NCI-H1105 treated with DMSO at 0.1 percent for 48 hours (cell line): ENCODE results near the gene CFAP410.
"Not testable (repeated sequence)": the region's sequence is repeated elsewhere in the genome, so short reads cannot be mapped to it uniquely, and the experiment has no call there.

ENCODE experiments used
- DNase-seq: peaks from one replicate; lab custom pipeline; 2025; lab: John Stamatoyannopoulos, UW

Gene CFAP410

DNA sequence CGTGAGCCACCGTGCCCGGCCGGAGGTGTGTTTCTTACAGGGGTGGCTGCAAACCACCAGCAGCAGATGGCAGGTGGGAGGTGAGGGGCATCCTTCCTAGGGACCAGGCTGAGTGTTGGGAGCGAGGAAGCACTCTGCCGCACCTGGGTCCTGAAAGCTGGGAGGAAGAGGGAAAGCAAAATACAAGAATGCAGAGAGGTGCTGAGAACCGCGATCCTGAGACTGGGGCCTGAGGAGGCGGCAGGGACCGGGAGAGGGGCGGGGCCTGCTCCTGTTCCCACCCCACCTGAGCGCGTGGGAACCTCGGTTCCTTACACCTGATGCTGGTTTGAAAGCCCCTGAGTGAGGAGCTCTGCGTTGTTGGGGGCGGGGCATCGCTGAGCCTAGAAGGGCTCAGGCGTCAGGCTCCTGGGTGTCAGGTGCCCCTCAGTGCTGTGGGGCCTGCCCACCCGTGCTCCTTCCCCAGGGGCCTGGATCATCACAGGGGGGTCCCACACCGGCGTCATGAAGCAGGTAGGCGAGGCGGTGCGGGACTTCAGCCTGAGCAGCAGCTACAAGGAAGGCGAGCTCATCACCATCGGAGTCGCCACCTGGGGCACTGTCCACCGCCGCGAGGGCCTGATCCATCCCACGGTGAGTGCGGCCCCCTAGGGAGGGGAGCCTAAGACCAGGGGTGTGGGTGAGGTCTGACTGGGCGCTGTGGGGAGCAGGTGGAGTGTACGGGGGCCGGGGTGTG lies 29.7 kb upstream of the CFAP410 start:
- DNase-seq, result no peak

DNA sequence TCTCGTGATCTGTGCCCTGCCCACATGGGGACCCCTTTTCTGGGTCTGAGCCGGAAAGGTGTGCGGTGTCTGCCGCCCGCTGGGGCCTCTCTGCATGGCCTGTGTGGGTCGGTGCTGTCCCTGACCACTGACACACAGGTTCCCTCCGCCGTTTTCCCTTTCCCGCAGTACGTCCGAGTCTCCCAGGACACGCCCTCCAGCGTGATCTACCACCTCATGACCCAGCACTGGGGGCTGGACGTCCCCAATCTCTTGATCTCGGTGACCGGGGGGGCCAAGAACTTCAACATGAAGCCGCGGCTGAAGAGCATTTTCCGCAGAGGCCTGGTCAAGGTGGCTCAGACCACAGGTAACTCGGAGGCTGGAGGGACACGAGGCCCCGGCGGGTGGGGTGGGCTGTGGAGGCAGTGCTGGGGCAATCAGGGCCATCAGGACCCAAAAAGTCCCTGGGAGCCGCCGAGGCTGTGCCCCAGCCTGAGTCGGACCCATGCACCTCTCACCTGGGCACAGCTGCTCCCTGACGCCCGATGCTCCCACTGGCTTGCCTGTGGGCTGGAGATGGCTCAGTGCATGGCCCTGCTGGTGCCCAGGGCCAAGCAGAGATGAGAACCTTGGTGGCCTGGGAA lies 27.5 kb upstream of the CFAP410 start:
- DNase-seq, result no peak

DNA sequence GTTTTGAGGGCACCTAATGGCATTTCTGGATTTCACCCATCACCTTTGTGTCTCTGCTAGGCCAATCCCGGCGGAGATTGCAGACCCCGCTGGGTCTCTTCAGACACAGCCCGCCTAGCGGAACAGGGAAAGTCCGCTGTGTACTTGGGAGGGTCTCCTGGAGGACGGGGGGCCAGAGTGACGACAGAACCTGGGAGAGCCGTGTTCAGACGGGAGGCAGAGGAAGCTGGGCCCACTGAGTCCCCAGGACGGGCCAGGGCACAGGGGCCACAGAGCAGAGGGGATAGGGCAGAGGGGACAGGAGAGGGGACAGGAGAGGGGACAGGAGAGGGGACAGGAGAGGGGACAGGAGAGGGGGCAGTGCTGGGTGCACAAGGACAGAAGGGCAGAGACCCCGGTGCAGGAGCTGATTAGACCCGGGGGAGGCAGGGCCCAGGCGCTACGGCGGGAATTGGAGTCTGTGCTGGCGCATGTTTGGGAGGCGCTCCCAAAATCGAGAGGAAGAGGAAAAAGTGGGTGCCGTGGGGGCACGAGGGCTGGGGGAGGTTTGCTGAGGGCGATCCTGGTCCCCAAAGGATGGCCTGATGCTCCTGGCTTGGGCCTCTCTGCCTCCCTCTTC lies 26.9 kb upstream of the CFAP410 start:
- DNase-seq, result no peak

DNA sequence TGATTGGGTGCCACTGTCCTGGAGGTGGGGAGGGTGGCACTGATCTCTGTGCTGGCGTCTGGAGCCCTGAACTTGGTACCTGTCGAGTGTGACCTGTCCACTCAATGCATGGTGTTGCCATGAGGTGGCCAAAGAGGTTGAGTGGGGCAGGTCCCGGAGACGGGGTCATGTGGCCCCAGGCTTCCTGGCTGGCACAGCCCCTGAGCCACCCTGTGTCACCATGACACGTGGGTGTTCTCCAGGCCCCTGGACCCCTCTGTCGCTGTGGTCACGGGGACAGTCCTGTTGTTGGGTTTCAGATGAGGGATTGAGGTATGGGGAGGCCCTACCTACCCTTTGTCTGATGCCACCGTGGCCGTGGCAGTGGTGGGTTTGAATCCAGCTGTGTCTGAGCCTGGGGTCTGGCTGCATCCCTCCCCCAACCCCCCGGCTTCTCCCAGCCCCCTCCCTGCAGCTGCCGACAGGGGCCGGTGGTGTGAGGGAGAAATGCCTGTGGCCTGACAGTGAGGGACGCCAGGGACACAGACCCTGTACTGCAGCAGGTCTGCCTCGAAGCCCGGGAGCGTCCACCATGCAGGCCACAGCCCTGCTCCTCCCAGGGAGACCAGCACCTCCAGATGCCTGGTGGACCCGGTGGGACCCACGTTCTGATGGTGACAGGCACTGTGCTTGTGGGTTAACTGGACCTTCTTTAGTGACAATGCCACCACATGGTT lies 26.2 kb upstream of the CFAP410 start:
- DNase-seq, result no peak

DNA sequence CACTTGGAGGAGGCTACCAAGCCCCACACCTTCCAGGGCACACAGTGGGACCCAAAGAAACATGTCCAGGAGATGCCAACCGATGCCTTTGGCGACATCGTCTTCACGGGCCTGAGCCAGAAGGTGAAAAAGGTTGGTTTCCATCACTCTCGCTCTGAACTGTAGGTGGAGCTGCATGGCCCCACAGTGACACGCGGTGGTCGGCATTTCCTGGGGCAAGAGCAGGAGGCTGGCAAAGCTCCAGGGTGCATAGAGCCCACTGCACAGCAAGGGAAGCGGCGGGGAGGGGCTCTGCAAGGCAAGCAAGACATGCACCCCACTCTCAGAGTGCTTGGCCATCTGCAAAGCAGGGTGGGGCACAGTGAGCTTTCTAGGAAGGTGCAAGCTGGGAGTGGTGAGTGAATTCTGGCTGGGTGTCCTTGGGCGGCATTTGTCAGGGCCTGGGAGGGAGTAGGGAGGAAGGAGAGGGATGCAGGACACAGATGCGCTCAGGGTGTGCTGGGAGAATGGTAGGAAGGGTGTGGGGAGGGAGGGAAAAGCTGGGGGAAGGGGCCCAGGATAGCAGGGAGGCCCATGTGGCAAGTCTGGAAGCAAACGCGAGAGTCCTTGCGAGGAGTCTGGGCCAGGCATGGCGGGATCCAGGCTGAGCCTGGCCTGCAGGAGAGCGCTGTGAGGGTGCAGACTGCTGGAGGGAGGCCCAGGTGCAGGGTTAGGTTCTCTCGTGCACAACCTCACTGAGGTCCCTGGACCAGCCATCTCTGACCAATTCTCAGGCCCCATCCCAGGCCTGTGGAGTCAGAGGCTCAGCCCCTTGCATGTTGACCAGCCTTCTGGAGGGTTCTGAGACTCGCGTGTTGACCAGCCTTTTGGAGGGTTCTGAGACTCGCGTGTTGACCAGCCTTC lies 25.2 kb upstream of the CFAP410 start:
- DNase-seq, result no peak

DNA sequence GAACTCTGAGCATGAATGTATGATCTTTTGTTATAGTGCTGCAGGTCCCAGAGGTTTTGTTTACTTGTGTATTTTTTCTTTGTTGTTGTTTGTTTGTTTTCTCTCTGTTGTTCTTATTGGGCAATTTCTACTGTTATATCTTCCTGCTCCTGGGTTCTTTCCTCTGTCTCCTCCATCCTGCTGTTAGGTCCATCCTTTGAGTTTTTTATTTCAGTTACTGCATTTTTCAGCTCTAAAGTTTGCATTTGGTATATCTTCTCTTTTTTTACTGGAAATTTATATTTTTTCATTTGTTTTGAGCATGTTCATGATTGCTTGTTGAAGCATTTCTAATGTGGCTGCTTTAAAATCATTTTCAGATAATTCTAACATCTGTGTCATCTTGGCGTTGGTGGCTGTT lies 24.1 kb upstream of the CFAP410 start:
- no peak for DNase-seq

DNA sequence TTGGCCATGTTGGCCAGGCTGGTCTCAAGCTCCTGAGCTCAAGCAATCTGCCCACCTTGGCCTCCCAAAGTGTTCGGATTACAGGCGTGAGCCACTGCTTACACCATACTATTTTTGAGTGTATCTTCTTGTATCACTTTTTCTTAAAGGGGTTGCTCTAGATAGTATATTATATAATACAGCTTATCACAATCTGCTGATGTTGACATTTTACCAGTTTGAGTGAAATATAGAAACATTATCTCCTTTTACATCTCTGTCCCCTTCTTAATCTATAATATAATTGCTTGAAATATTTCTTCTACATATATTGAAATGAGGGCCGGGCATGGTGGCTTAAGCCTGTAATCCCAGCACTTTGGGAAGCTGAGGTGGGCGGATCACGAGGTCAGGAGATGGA lies 22.7 kb upstream of the CFAP410 start:
- DNase-seq, result not testable (repeated sequence)

DNA sequence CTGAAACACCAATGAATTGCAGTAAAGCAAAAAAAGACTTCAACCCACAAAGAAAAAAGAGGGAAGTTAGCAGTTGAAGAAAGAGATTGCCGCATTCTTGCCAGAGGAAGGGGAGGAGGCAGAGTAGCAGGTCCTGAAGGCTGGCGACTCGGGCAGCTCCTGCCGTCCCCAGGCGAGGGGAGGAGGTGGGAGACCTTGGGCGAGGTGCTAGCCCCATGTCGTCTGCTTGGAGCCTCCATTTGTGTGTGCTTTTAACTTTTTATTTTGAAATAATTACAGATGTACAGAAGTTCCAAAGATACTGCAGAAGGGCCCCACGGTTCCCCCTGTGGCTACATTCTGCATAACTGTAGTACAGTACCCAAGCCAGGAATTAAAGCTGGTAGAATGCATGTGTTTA lies 21.0 kb upstream of the CFAP410 start:
- DNase-seq, result no peak

DNA sequence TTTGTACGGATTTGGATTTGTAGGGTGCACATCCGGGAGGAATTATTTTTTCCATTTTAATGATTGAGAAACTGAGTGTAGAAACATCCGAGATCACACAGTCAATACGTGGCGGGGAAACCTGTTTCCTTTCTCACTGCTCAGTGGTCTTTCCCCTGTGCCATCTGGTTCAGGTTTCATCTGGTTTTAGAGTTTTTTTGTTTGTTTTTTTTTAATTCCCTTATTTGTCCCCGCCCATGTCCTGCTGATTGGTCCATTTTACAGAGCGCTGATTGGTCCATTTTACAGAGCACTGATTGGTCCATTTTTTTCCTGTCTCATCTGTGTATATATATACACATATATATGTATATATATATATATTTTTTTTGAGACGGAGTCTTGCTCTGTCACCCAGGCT lies 20.2 kb upstream of the CFAP410 start:
- no peak for DNase-seq

DNA sequence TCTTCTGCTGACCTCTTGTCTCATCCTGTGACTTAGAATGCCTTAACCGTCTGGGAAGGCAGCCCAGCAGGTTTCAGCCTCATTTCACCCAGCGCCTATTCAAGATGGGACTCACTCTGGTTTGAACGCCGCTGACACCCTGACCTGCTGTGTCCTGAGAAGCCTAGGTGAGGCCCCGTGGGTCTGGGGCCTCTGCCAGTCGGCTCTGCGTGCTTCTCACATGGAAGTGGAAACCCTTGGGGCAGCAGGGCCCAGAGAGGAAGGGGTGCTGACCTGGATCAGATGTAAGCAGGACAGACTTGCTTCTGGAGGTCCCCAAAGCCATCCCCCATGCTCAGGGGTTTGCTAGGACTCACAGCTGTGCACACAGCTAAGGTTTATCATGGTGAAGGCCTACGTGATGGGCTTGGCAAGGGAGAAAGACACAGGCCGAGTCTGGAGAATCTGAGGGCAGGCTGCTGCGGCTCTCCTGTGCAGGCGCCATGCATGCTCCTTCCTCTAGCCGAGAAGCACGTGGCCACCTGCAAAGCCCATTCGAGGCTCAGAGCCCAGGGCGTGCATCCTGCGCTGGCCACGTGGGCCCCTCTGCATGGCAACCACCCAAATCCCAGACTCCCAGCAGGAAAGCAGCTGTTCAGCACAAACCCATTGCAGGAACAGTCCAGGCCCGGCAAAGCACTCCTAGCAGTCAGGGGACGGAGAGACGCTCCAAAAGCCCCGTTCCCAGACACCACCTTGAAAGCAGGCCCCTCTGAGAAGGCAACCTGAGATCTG lies 18.1 kb upstream of the CFAP410 start:
- DNase-seq, result no peak

DNA sequence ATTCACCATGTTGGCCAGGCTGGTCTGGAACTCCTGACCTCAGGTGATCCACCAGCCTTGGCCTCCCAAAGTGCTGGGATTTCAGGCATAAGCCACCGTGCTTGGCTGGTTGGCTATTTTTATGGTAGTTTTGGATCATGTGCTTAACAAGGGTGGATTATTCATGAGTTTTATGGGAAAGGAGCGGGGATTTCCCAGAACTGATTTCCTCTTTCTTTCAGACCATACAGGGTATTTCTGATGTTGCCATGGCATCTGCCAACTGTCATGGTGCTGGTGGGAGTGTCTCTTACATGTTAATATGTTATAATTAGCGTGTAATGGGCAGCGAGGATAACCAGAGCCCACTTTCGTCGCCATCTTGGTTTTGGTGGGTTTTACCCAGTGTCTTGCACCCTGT lies 17.4 kb upstream of the CFAP410 start:
- DNase-seq, result no peak

DNA sequence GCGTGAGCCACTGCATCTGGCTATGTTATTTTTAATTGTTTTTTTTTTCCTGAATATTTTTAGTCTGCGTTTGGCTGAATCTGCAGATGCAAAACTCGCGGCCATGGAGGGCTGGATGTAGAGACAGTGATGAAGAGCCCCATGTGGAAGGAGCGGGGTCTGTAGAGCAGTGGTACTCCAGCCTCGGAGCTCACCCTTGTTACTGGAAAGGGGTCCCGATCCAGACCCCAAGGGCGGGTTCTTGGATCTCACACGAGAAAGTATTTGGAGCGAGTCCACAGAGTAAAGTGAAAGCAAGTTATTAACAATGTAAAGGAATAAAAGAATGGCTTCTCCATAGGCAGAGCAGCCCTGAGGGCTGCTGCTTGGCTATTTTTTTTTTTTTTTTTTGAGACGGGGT lies 17.0 kb upstream of the CFAP410 start:
- no peak for DNase-seq

DNA sequence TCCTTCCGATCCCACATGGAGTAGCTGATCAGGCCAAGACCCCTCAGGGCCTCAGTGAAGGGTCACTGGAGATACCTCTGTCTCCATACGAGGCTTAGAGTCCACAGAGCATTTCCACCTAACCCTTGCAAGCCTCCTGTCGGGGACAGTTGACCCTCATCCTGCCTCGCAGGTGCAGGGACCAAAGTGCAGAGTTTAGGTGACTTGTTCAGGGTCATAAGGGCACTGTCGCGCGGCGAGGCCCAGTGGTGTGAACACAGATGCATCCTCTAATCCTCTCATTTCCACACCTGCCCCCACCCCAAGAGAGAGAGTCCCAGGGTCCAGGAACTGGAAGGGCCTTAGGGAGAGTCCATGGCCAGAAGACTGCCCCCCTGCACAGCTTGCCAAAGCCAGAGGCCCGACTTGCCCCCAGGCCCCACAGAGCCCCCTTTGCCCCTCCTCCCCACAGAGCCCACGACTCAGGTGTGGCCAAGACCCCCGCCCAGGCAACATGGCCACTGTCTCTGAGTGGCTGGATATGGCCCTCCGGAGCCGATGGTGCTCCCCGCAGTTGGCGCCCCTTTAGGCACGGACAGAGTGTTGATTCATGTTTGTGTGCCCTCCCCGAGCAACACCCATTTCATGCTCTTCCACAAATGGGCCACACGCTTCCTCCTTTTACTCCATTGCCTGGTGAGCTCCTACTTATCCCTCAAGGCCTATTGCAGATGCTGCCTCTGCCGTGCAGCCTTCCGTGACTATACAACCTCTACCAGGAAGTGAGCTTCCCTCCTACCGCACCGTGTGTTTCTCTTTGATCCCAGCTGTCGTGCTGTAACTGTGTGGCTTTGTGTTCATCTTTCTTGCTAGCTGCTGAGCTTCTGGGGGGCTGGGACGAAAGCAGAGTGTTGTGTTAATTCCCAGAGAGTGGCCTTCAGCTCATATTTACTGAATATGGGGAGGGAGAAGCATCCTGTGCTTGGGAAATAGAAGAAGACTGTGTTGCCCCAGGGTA lies 15.9 kb upstream of the CFAP410 start:
- DNase-seq, result no peak

DNA sequence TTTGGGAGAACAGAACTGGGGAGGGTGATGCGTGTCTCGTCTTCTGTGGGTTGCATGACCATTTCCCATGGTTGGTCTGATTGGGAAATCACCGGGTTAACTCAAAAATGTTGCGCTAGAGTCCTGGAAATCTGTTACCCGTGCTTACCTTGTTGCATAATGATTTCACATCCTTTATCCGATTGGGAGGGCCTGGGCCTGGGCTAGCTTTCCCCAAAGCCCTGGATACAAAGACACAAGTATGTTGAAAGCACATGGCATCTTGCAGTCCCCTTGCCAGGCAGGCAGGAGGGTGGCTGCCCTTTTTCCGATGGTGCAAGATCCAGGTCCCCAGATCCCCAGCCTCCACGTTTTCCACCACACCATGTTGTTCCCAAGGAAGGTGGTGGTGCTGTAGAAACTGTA lies 14.8 kb upstream of the CFAP410 start:
- DNase-seq, result no peak

DNA sequence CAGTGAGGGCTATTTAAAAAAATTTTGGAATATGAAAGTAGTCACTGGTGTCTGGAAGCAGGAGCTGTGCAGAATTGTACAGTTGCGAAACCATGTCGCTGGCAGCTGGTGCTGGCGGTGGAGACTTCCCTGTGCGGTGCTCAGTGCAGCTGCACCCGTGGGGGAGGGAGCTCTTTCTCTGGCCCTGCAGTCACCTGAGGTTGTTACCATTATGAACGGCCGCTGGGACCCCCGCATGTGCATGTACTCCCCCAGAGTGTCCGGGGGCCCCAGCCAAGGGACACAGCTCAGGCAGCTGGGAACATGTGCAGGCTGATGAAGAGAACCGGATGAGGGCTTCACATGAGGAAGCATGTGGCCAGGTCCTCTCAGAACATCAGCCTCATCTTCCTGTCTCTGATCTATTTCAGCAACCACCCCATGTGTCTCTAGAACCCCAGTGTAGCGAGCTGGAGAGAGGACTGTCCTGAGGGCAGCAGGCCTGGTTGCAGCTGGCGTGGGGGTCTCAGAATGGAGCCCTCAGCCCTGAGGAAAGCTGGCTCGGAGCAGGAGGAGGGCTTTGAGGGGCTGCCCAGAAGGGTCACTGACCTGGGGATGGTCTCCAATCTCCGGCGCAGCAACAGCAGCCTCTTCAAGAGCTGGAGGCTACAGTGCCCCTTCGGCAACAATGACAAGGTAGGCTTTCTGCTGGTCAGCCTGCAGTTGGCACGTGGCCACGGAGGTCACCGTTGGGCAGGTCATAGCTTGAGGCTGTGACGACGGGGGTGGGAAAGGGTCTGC lies 14.2 kb upstream of the CFAP410 start, which contains the start of gene TRPM2:
Gene TRPM2 (plus strand): TSS at position 431 of the 780 bp plus-strand sequence. CDS start 80 bp downstream, at position 511.
- DNase-seq, result no peak

DNA sequence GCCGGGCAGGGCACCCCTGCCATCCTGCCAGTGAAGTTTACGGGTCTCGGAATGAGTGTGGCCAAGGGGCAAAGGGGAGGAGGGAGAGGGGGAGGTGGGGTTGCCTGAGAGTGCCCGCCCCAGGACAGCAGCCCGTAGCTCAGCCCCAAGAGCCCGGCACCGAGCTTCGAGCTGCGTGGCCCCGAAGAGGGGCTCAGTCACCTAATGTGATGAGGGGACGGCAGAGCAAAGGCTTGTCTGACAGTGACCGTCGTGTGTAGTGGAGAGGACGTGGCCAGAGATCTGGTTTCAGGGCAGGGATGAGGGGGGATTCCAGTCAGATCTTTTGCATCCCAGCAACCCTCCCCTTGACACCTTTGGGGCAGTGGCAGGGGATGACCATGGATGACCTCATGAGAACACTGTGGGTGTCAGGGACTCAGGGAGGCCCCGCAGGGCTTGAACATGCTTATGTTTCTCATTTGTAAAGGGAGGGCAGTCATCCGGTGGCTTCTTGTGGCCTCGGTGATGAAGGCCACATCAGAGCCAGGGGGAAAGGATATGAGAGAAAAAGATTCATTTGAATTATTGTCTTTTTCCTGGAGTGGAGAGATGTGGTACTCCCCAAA lies 13.2 kb upstream of the CFAP410 start:
- no peak for DNase-seq

DNA sequence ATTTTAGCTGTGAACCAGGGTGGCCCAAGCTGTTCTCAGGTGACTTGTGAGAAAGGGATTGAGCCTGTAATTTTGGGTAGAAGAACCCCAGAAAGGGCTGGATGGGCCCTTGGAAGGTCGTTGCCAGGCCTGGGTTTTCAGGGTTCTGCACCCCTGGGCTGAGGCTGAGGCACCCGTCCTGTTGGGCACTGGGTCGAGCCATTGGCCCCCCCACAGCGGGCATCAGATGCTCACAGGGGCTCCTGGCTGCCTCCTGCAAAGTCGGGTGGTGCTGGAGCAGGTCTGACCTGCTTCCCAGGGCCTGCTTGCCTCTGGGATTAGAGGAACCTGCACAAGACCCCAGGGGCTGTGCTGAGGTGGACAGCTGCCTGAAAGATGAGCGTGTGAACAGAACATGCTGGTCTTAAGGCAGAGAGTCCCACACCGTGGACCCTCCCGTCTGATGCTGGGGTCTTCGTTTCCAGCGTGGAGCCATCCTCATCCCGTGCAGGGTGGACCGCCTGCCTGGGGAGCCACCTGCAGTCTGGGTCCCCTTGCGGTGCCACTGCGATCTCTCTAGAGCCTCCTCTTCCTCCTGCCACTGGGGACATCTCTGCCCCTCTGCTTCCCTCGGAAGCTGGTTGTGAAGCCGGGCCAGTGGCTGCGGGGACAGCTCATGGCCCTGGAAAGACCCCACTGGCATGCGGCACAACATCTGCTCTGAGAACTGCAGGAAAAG lies 12.5 kb upstream of the CFAP410 start:
- no peak for DNase-seq
